DND-41 (cell line): ENCODE results near the gene OR6N1.

ENCODE experiments used
- ATAC-seq: fragments of 200-7000 bp; cut with Tn5 transposase; 3 replicates; pipeline ENCODE4 v1.9.1; 2021; ENCODE audit warnings: low read depth; ENCODE audit not compliant: insufficient read depth
- DNase-seq: peaks from one replicate; pipeline ENCODE4 v3.0.0-alpha.2; 2020
- H2AFZ ChIP-seq: 2 replicates; pipeline ENCODE4 v1.6.0; 2012; ENCODE audit warnings: low read depth, low read length
- H3K27ac ChIP-seq: 2 replicates; pipeline ENCODE4 v1.5.1; 2012; ENCODE audit warnings: low read length, inconsistent platforms
- H3K27me3 ChIP-seq: fragments of 200-600 bp; sonication (generic); 2 replicates; pipeline ENCODE4 v1.6.0; 2012; ENCODE audit warnings: low read length, mild to moderate bottlenecking, inconsistent platforms; ENCODE audit not compliant: insufficient read depth, poor library complexity
- H3K36me3 ChIP-seq: 2 replicates; pipeline ENCODE4 v1.5.1; 2012; ENCODE audit warnings: low read length, inconsistent platforms; ENCODE audit not compliant: insufficient read depth
- H3K4me1 ChIP-seq: 2 replicates; pipeline ENCODE4 v1.5.1; 2012; ENCODE audit warnings: mild to moderate bottlenecking, low read length; ENCODE audit not compliant: insufficient read depth
- H3K4me2 ChIP-seq: 2 replicates; pipeline ENCODE4 v1.6.0; 2012; ENCODE audit warnings: mild to moderate bottlenecking, moderate library complexity, low read length, inconsistent platforms; ENCODE audit not compliant: insufficient read depth
- H3K4me3 ChIP-seq, 2 experiments: fragments of 200-600 bp in 1 of 2; shearing (Covaris generic) in 1 of 2; 2 replicates each; pipeline ENCODE4 v1.5.1; 2012 to 2016; ENCODE audit warnings: inconsistent platforms in 2 of 2, low read length in 2 of 2, mild to moderate bottlenecking in 2 of 2, low read depth in 1 of 2, moderate library complexity in 1 of 2
- H3K79me2 ChIP-seq: 2 replicates; pipeline ENCODE4 v1.6.0; 2012; ENCODE audit warnings: low read length, inconsistent platforms; ENCODE audit not compliant: insufficient read depth
- H3K9ac ChIP-seq: 2 replicates; pipeline ENCODE4 v1.6.0; 2012; ENCODE audit warnings: low read depth, mild to moderate bottlenecking, inconsistent platforms, low read length, moderate library complexity
- H3K9me3 ChIP-seq: 2 replicates; pipeline ENCODE4 v1.5.1; 2012; ENCODE audit warnings: low read length, moderate library complexity, mild to moderate bottlenecking, inconsistent platforms; ENCODE audit not compliant: insufficient read depth, severe bottlenecking
- H4K20me1 ChIP-seq: 2 replicates; pipeline ENCODE4 v1.6.0; 2012; ENCODE audit warnings: low read length; ENCODE audit not compliant: insufficient read depth
- CTCF ChIP-seq: IDR thresholded peaks from 2 replicates; pipeline ENCODE4 v1.5.1; 2012; ENCODE audit warnings: borderline replicate concordance, low read length, moderate library complexity, mild to moderate bottlenecking; ENCODE audit not compliant: poor library complexity, severe bottlenecking; ENCODE audit errors: extremely low read depth
- EZH2 ChIP-seq: IDR thresholded peaks from 3 replicates; pipeline ENCODE4 v1.6.1; 2012; ENCODE audit warnings: borderline replicate concordance, low read depth, mild to moderate bottlenecking, moderate library complexity, low read length, inconsistent platforms; ENCODE audit not compliant: severe bottlenecking

OR6N1 gene

GRCh38 chr1:158812336-158812735 is 40.3 kb upstream of the OR6N1 start:
- Histone ChIP-seq H3K4me1 (no peaks in the 10 kb centered on the region), H3K36me3 (no peaks in the 10 kb centered on the region), H3K27me3 (peaks cover 18% of the 10 kb centered on the region), H3K4me3 (no peak overlapping the region), H2AFZ (no peak overlapping the region), H3K9ac (no peak overlapping the region), H3K27ac (no peak overlapping the region), H3K79me2 (no peaks in the 10 kb centered on the region), H3K9me3 (no peaks in the 10 kb centered on the region), H3K4me2 (no peak overlapping the region), H4K20me1 (no peaks in the 10 kb centered on the region)
- ATAC-seq = no peak
- DNase-seq = no peak
- TF ChIP-seq EZH2 (no peak), CTCF (no peak)

- ATAC-seq = no peak
- Histone ChIP-seq H3K79me2 (no peaks in the 10 kb centered on the region), H3K9ac (no peak overlapping the region), H3K4me3 (no peak overlapping the region), H3K4me2 (no peak overlapping the region), H2AFZ (no peak overlapping the region), H3K36me3 (no peaks in the 10 kb centered on the region), H3K9me3 (no peaks in the 10 kb centered on the region), H3K27ac (no peak overlapping the region), H3K4me1 (no peaks in the 10 kb centered on the region), H3K27me3 (peaks cover 26% of the 10 kb centered on the region), H4K20me1 (no peaks in the 10 kb centered on the region)
- no peak for TF ChIP-seq CTCF
- TF ChIP-seq EZH2 = peak; percentile 44
- no peak for DNase-seq
These were observed 38.3 kb upstream of the OR6N1 start for GRCh38 chr1:158810311-158810710.

GRCh38 chr1:158809862-158810261 is 37.9 kb upstream of the OR6N1 start:
- H3K4me2 ChIP-seq = no peak overlapping the region
- no peak overlapping the region for H2AFZ ChIP-seq
- no peaks in the 10 kb centered on the region for H3K9me3 ChIP-seq
- no peaks in the 10 kb centered on the region for H3K4me1 ChIP-seq
- H3K27ac ChIP-seq = no peak overlapping the region
- no peaks in the 10 kb centered on the region for H4K20me1 ChIP-seq
- ATAC-seq = no peak
- no peaks in the 10 kb centered on the region for H3K79me2 ChIP-seq
- H3K4me3 ChIP-seq = no peak overlapping the region
- DNase-seq = no peak
- H3K27me3 ChIP-seq = peaks cover 24% of the 10 kb centered on the region
- H3K36me3 ChIP-seq = no peaks in the 10 kb centered on the region
- TF ChIP-seq EZH2 (no peak), CTCF (no peak)
- H3K9ac ChIP-seq = no peak overlapping the region

- H3K9ac ChIP-seq = no peak overlapping the region
- peaks cover 24% of the 10 kb centered on the region for H3K27me3 ChIP-seq
- no peak overlapping the region for H2AFZ ChIP-seq
- no peaks in the 10 kb centered on the region for H3K79me2 ChIP-seq
- ATAC-seq (no peak), DNase-seq (no peak)
- no peak overlapping the region for H3K4me2 ChIP-seq
- H4K20me1 ChIP-seq = no peaks in the 10 kb centered on the region
- TF ChIP-seq CTCF (no peak), EZH2 (no peak)
- no peaks in the 10 kb centered on the region for H3K4me1 ChIP-seq
- H3K36me3 ChIP-seq = no peaks in the 10 kb centered on the region
- no peaks in the 10 kb centered on the region for H3K9me3 ChIP-seq
- no peak overlapping the region for H3K4me3 ChIP-seq
- H3K27ac ChIP-seq = no peak overlapping the region
These were observed 37.3 kb upstream of the OR6N1 start for GRCh38 chr1:158809256-158809655.
